Measurements from ENCODE around the gene EIPR1.
"Not testable (repeated sequence)": the region's sequence is repeated elsewhere in the genome, so short reads cannot be mapped to it uniquely, and the experiment has no call there.

EIPR1 gene

GRCh38 chr2:3199627-3200345 lies 177.8 kb downstream of the EIPR1 start:
- no peak overlapping the region for H4K12ac ChIP-seq (ENCODE audit: low read depth, low read length)
- H3K14ac ChIP-seq (ENCODE audit: low read length) = no peak overlapping the region
- no peak overlapping the region for H2AK5ac ChIP-seq (ENCODE audit: low read length)
- H3K23ac ChIP-seq (ENCODE audit: low read length) = no peak overlapping the region
- no peak for DNase-seq
- H2BK12ac ChIP-seq (ENCODE audit: low read length) = no peak overlapping the region
- peaks cover 0 to 3% of the 10 kb centered on the region in 2 experiments for H3K4me1 ChIP-seq (ENCODE audit: control insufficient read depth in 1 of 2, insufficient read depth in 2 of 2, low read length in 2 of 2)
- no peak overlapping the region for H3K4me2 ChIP-seq (ENCODE audit: low read length)
- WGBS (ENCODE audit: extremely low coverage, insufficient coverage, insufficient read length) = no CpG with 5 or more reads among the region's 12 CpGs
- no peaks in the 10 kb centered on the region for H3K27me3 ChIP-seq (ENCODE audit: insufficient read depth, low read length)
- H3K4me3 ChIP-seq (ENCODE audit: low read depth, low read length) = no peak overlapping the region
- H2BK120ac ChIP-seq (ENCODE audit: insufficient read depth, low read length, poor library complexity) = no peak overlapping the region
- H3K9ac ChIP-seq (ENCODE audit: low read length) = no peak overlapping the region
- peaks cover 7% of the 10 kb centered on the region for H3K9me3 ChIP-seq (ENCODE audit: insufficient read depth, low read depth, low read length)
- no peak overlapping the region for H4K8ac ChIP-seq (ENCODE audit: low read depth, low read length)
- H3K79me1 ChIP-seq (ENCODE audit: low read length) = no peaks in the 10 kb centered on the region
- no peak overlapping the region for H3K27ac ChIP-seq (ENCODE audit: low read depth, low read length)
- H3K36me3 ChIP-seq (ENCODE audit: control insufficient read depth in 1 of 2, insufficient read depth in 2 of 2, low read length in 2 of 2) = peaks cover 6 to 7% of the 10 kb centered on the region in 2 experiments
- H2BK5ac ChIP-seq (ENCODE audit: low read depth, low read length, poor library complexity) = no peak overlapping the region
- H3K4ac ChIP-seq (ENCODE audit: low read depth, low read length) = no peak overlapping the region
- no peak overlapping the region for H2AFZ ChIP-seq (ENCODE audit: insufficient read depth, low read length, poor library complexity)
- no peaks in the 10 kb centered on the region for H3K79me2 ChIP-seq (ENCODE audit: control insufficient read depth, insufficient read depth, low read length, poor library complexity)
- H4K91ac ChIP-seq (ENCODE audit: low read depth, low read length) = no peak overlapping the region
- H3K18ac ChIP-seq (ENCODE audit: low read length) = no peak overlapping the region

GRCh38 chr2:3198671-3199192 lies 178.9 kb downstream of the EIPR1 start:
- H3K4me1 ChIP-seq (ENCODE audit: control insufficient read depth in 1 of 2, insufficient read depth in 2 of 2, low read length in 2 of 2); H2BK12ac ChIP-seq (ENCODE audit: low read length): not testable (repeated sequence)

GRCh38 chr2:3198119-3198518 lies 179.5 kb downstream of the EIPR1 start:
- no peak overlapping the region for H3K4me3 ChIP-seq (ENCODE audit: low read depth, low read length)
- no peak for DNase-seq
- no peak overlapping the region for H3K14ac ChIP-seq (ENCODE audit: low read length)
- H2AFZ ChIP-seq (ENCODE audit: insufficient read depth, low read length, poor library complexity) = no peak overlapping the region
- H3K27me3 ChIP-seq (ENCODE audit: insufficient read depth, low read length) = no peaks in the 10 kb centered on the region
- no peak overlapping the region for H2BK120ac ChIP-seq (ENCODE audit: insufficient read depth, low read length, poor library complexity)
- H4K8ac ChIP-seq (ENCODE audit: low read depth, low read length) = no peak overlapping the region
- H2BK5ac ChIP-seq (ENCODE audit: low read depth, low read length, poor library complexity) = no peak overlapping the region
- no peak overlapping the region for H3K4me2 ChIP-seq (ENCODE audit: low read length)
- WGBS (ENCODE audit: extremely low coverage, insufficient coverage, insufficient read length) = no CpG with 5 or more reads among the region's 11 CpGs
- H3K36me3 ChIP-seq (ENCODE audit: control insufficient read depth in 1 of 2, insufficient read depth in 2 of 2, low read length in 2 of 2) = peaks cover 7 to 9% of the 10 kb centered on the region in 2 experiments
- H4K91ac ChIP-seq (ENCODE audit: low read depth, low read length) = no peak overlapping the region
- H3K4ac ChIP-seq (ENCODE audit: low read depth, low read length) = no peak overlapping the region
- peaks cover 7% of the 10 kb centered on the region for H3K9me3 ChIP-seq (ENCODE audit: insufficient read depth, low read depth, low read length)
- H3K79me2 ChIP-seq (ENCODE audit: control insufficient read depth, insufficient read depth, low read length, poor library complexity) = no peaks in the 10 kb centered on the region
- no peak overlapping the region for H3K23ac ChIP-seq (ENCODE audit: low read length)
- H3K4me1 ChIP-seq (ENCODE audit: control insufficient read depth in 1 of 2, insufficient read depth in 2 of 2, low read length in 2 of 2) = no peaks in the 10 kb centered on the region
- no peak overlapping the region for H3K18ac ChIP-seq (ENCODE audit: low read length)
- no peak overlapping the region for H4K12ac ChIP-seq (ENCODE audit: low read depth, low read length)
- H3K79me1 ChIP-seq (ENCODE audit: low read length) = no peaks in the 10 kb centered on the region
- H3K9ac ChIP-seq (ENCODE audit: low read length) = no peak overlapping the region
- H3K27ac ChIP-seq (ENCODE audit: low read depth, low read length) = no peak overlapping the region
- no peak overlapping the region for H2AK5ac ChIP-seq (ENCODE audit: low read length)
- H2BK12ac ChIP-seq (ENCODE audit: low read length) = no peak overlapping the region

More at GRCh38 chr2:3198671-3199192, 178.9 kb downstream of the EIPR1 start:
- H2AFZ ChIP-seq (ENCODE audit: insufficient read depth, low read length, poor library complexity); H2BK120ac ChIP-seq (ENCODE audit: insufficient read depth, low read length, poor library complexity); H3K23ac ChIP-seq (ENCODE audit: low read length); H3K4me2 ChIP-seq (ENCODE audit: low read length); H3K9me3 ChIP-seq (ENCODE audit: insufficient read depth, low read depth, low read length); H3K9ac ChIP-seq (ENCODE audit: low read length); H3K14ac ChIP-seq (ENCODE audit: low read length); H4K12ac ChIP-seq (ENCODE audit: low read depth, low read length); H3K18ac ChIP-seq (ENCODE audit: low read length); H4K8ac ChIP-seq (ENCODE audit: low read depth, low read length); H3K79me2 ChIP-seq (ENCODE audit: control insufficient read depth, insufficient read depth, low read length, poor library complexity); H3K79me1 ChIP-seq (ENCODE audit: low read length); DNase-seq; H2AK5ac ChIP-seq (ENCODE audit: low read length); H2BK5ac ChIP-seq (ENCODE audit: low read depth, low read length, poor library complexity); H3K4ac ChIP-seq (ENCODE audit: low read depth, low read length); H3K4me3 ChIP-seq (ENCODE audit: low read depth, low read length); H3K27ac ChIP-seq (ENCODE audit: low read depth, low read length); H4K91ac ChIP-seq (ENCODE audit: low read depth, low read length); H3K27me3 ChIP-seq (ENCODE audit: insufficient read depth, low read length); H3K36me3 ChIP-seq (ENCODE audit: control insufficient read depth in 1 of 2, insufficient read depth in 2 of 2, low read length in 2 of 2): not testable (repeated sequence)
- WGBS (ENCODE audit: extremely low coverage, insufficient coverage, insufficient read length) = no CpG with 5 or more reads among the region's 10 CpGs

GRCh38 chr2:3197308-3197707 lies 180.3 kb downstream of the EIPR1 start:
- H2AK5ac ChIP-seq (ENCODE audit: low read length) = no peak overlapping the region
- H3K79me1 ChIP-seq (ENCODE audit: low read length) = no peaks in the 10 kb centered on the region
- no peaks in the 10 kb centered on the region for H3K27me3 ChIP-seq (ENCODE audit: insufficient read depth, low read length)
- H2BK5ac ChIP-seq (ENCODE audit: low read depth, low read length, poor library complexity) = no peak overlapping the region
- H3K27ac ChIP-seq (ENCODE audit: low read depth, low read length) = no peak overlapping the region
- no peak overlapping the region for H4K12ac ChIP-seq (ENCODE audit: low read depth, low read length)
- H3K4ac ChIP-seq (ENCODE audit: low read depth, low read length) = no peak overlapping the region
- no peak overlapping the region for H4K8ac ChIP-seq (ENCODE audit: low read depth, low read length)
- no peak overlapping the region for H3K14ac ChIP-seq (ENCODE audit: low read length)
- no peak overlapping the region for H2AFZ ChIP-seq (ENCODE audit: insufficient read depth, low read length, poor library complexity)
- H3K9ac ChIP-seq (ENCODE audit: low read length) = no peak overlapping the region
- no peak overlapping the region for H3K23ac ChIP-seq (ENCODE audit: low read length)
- no peak overlapping the region for H3K4me3 ChIP-seq (ENCODE audit: low read depth, low read length)
- no peaks in the 10 kb centered on the region for H3K4me1 ChIP-seq (ENCODE audit: control insufficient read depth in 1 of 2, insufficient read depth in 2 of 2, low read length in 2 of 2)
- no peak for DNase-seq
- no peak overlapping the region for H2BK120ac ChIP-seq (ENCODE audit: insufficient read depth, low read length, poor library complexity)
- no peak overlapping the region for H4K91ac ChIP-seq (ENCODE audit: low read depth, low read length)
- H3K79me2 ChIP-seq (ENCODE audit: control insufficient read depth, insufficient read depth, low read length, poor library complexity) = no peaks in the 10 kb centered on the region
- no peak overlapping the region for H2BK12ac ChIP-seq (ENCODE audit: low read length)
- no peak overlapping the region for H3K18ac ChIP-seq (ENCODE audit: low read length)
- no CpG with 5 or more reads among the region's 12 CpGs for WGBS (ENCODE audit: extremely low coverage, insufficient coverage, insufficient read length)
- H3K4me2 ChIP-seq (ENCODE audit: low read length) = no peak overlapping the region
- H3K9me3 ChIP-seq (ENCODE audit: insufficient read depth, low read depth, low read length) = peaks cover 7% of the 10 kb centered on the region
- peaks cover 13 to 14% of the 10 kb centered on the region in 2 experiments for H3K36me3 ChIP-seq (ENCODE audit: control insufficient read depth in 1 of 2, insufficient read depth in 2 of 2, low read length in 2 of 2)
